Progenitor cell of endocrine pancreas (in vitro differentiated cells): Measurements from ENCODE around the gene AVP. TPM values are rescaled to one million over a fixed set of nuclear protein-coding genes. Genes with fewer than 3 reads are reported as not detected.
A peak's percentile ranks its signal among the peaks of the same experiment; 100 is the strongest.

ENCODE experiments used
- DNase-seq: peaks from one replicate; pipeline ENCODE4 v3.0.0; 2021; ENCODE audit warnings: low spot score; ENCODE audit not compliant: unreplicated experiment
- H3K27ac Mint-ChIP-seq: 2 replicates; pipeline ENCODE4 v1.8.0; 2021; ENCODE audit warnings: mild to moderate bottlenecking, moderate library complexity, mixed read lengths
- H3K27me3 Mint-ChIP-seq: 2 replicates; pipeline ENCODE4 v1.8.0; 2021; ENCODE audit warnings: mixed read lengths
- H3K36me3 Mint-ChIP-seq: 2 replicates; pipeline ENCODE4 v1.8.0; 2022; ENCODE audit warnings: mixed read lengths; ENCODE audit not compliant: insufficient read depth
- H3K4me1 Mint-ChIP-seq: 2 replicates; pipeline ENCODE4 v1.8.0; 2021; ENCODE audit warnings: low read depth, mixed read lengths
- H3K4me3 Mint-ChIP-seq: 2 replicates; pipeline ENCODE4 v1.8.0; 2021; ENCODE audit warnings: low read depth, mild to moderate bottlenecking, moderate library complexity, mixed read lengths
- H3K9me3 Mint-ChIP-seq: 2 replicates; pipeline ENCODE4 v1.8.0; 2021; ENCODE audit warnings: low read depth, mixed read lengths
- total RNA-seq: library from RNA; stranded (reverse); gene quantifications from 2 replicates; pipeline ENCODE4 v1.2.1, GENCODE V29; 2021
- TF ChIP-seq, protein P1 (sequence below): fragments of 200-600 bp; sonication (generic); IDR thresholded peaks from one replicate; pipeline ENCODE4 v1.5.0; 2021; ENCODE audit warnings: antibody characterized with exemption, mild to moderate bottlenecking; ENCODE audit not compliant: unreplicated experiment

Gene AVP
- total RNA-seq, 1 donor from 2014 or later, result not detected

DNA sequence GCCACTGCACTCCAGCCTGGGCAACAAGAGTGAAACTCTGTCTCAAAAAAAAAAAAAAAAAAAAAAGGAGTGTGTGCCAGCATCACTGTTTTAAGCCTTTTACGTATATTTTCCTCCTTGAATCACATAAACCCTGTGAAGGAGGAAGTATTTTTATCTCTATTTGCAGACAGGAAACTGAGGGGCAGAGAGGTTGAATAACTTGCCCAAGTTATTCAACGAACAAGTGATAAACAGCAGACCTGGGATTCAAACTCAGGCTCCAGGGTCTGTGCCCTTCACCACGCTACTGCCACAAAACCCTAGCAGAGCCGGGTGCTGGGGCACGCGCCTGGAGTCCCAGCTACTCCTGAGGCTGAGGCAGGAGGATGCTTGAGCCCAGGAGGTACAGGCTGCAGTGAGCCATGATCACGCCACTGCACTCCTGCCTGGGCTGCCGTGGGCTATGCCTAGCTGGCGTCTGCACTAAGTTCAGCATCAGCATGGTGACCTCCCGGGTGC is 9.4 kb upstream of the AVP start:
- no peak overlapping the region for H3K4me3 Mint-ChIP-seq
- H3K36me3 Mint-ChIP-seq, result no peaks in the 10 kb centered on the region
- DNase-seq, result no peak
- peaks cover 2% of the 10 kb centered on the region for H3K4me1 Mint-ChIP-seq
- no peak overlapping the region for H3K27ac Mint-ChIP-seq
- peaks cover 41% of the 10 kb centered on the region for H3K27me3 Mint-ChIP-seq
- no peaks in the 10 kb centered on the region for H3K9me3 Mint-ChIP-seq
- TF ChIP-seq, protein P1, sequence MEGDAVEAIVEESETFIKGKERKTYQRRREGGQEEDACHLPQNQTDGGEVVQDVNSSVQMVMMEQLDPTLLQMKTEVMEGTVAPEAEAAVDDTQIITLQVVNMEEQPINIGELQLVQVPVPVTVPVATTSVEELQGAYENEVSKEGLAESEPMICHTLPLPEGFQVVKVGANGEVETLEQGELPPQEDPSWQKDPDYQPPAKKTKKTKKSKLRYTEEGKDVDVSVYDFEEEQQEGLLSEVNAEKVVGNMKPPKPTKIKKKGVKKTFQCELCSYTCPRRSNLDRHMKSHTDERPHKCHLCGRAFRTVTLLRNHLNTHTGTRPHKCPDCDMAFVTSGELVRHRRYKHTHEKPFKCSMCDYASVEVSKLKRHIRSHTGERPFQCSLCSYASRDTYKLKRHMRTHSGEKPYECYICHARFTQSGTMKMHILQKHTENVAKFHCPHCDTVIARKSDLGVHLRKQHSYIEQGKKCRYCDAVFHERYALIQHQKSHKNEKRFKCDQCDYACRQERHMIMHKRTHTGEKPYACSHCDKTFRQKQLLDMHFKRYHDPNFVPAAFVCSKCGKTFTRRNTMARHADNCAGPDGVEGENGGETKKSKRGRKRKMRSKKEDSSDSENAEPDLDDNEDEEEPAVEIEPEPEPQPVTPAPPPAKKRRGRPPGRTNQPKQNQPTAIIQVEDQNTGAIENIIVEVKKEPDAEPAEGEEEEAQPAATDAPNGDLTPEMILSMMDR, result no peak

DNA sequence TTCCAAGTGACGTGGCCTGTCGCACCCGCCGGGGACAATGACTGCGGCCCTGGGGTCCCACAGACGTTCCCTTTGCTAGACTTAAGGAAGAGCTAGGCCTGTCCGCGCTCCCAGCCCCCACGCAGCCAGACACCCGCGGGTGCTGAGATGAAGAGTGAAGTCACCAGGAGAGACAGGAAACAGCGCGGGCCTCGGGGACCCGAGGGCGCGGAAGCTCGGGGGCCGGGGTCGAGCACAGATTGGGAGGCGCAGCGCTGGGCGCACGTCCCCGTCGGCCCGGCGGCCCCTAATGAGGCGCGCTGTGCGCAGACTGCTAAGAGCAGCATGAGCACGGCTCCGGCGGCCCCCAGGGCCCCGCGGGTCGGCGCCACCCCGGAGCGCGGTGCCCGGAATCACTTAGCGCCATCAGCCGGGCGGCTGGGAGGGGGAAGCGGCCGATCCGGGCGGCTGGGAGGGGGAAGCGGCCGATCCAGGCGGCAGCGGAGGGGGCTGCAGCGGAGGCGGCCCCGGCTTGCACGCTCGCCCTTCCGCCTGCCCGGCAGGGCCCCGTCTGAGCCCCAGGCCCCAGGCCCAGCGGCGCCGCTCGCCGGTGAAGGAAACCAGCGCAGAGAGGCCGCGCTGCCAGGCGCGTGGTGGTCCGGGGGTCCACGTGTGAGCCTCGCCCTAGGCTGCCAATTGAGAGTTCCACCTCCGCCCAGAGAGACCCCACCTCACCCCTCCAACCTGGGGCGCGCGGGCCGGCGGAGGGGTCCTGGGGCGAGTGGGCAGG is 8.3 kb upstream of the AVP start:
- TF ChIP-seq, protein P1, result no peak
- Mint-ChIP-seq H3K36me3 (no peaks in the 10 kb centered on the region), H3K27me3 (peaks cover 50% of the 10 kb centered on the region), H3K27ac (peak overlapping the region; percentile 94), H3K4me3 (peak overlapping the region; percentile 68), H3K4me1 (peaks cover 2% of the 10 kb centered on the region), H3K9me3 (no peaks in the 10 kb centered on the region)
- DNase-seq, result no peak

DNA sequence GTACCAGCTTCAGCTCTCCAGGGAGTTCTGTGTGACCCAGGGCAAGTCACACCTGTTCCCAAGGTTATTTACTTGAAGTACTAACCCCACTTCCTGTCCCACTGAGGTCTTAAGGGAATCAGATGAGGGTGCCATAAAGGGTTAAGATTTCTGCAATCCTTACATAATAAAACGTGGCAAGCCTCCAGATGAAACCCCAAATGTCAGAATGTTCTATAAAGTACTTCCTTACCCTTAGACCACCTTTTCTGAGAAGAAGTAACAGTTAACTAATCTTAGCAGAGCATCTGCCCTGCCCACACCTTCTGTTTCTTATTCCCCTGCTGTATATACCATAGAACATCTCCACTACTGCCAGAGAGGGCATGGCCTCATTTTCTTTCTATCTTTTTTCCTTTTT is 6.0 kb upstream of the AVP start:
- no peak for DNase-seq
- H3K4me1 Mint-ChIP-seq, result peaks cover 2% of the 10 kb centered on the region
- no peaks in the 10 kb centered on the region for H3K9me3 Mint-ChIP-seq
- no peak overlapping the region for H3K4me3 Mint-ChIP-seq
- H3K27ac Mint-ChIP-seq, result no peak overlapping the region
- H3K27me3 Mint-ChIP-seq, result peaks cover 49% of the 10 kb centered on the region
- H3K36me3 Mint-ChIP-seq, result no peaks in the 10 kb centered on the region
- TF ChIP-seq, protein P1, result no peak

DNA sequence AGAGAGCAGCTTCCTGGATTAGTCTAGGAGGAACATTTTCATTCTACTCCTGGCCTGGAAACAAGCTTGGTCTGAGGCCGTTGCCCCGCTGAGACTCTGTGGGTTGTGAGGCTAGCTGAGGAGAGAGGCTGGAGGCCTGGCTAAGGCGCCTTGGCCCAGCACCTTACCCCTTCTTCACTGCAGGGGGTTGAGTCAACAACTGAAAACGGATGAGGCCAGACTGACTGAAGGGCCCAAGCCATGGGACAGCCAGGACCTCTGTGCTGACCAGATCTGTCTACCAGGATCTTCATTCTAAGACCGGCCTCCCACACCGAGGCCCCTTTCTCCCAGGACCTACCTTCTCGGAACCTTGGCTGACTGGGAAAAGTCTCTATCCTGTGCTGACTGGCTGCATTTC is 3.5 kb upstream of the AVP start:
- no peak overlapping the region for H3K27ac Mint-ChIP-seq
- H3K4me3 Mint-ChIP-seq, result no peak overlapping the region
- DNase-seq, result no peak
- TF ChIP-seq, protein P1, result no peak
- H3K27me3 Mint-ChIP-seq, result peaks cover 57% of the 10 kb centered on the region
- H3K4me1 Mint-ChIP-seq, result peaks cover 3% of the 10 kb centered on the region
- no peaks in the 10 kb centered on the region for H3K36me3 Mint-ChIP-seq
- H3K9me3 Mint-ChIP-seq, result no peaks in the 10 kb centered on the region

DNA sequence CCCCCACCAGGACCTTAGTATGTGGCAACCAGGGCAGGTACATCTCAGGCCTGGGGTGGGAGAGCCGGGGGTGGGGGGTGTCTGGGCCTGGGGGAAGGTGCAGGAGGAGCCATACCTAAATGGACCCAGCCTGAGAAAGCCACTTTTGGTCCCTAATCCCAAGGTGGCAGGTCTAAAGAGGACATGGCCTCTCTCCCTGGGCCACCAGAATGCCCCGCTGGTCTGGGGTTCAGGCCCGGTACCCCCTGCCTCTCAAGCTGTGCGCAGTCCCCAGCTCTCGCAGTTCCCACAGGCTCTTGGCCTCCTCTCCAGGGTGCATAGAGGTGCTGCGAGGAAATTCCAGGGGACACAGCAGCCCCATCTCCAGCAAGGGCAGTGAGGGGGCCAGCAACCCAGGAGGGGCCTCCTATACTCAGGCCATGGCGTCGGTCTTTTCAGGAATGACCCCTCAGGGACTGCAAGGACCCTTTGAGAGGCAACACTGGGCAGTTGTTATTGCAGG is 1.1 kb upstream of the AVP start:
- no peak overlapping the region for H3K4me3 Mint-ChIP-seq
- no peak for DNase-seq
- TF ChIP-seq, protein P1, result no peak
- H3K36me3 Mint-ChIP-seq, result no peaks in the 10 kb centered on the region
- no peaks in the 10 kb centered on the region for H3K9me3 Mint-ChIP-seq
- peaks cover 58% of the 10 kb centered on the region for H3K27me3 Mint-ChIP-seq
- no peak overlapping the region for H3K27ac Mint-ChIP-seq
- H3K4me1 Mint-ChIP-seq, result peaks cover 1% of the 10 kb centered on the region
